HG03039 (cell line): ENCODE results near the gene ITGAE.
"Not testable (repeated sequence)": the region's sequence is repeated elsewhere in the genome, so short reads cannot be mapped to it uniquely, and the experiment has no call there.

Source experiments
- ATAC-seq: cut with Tn5 transposase; IDR thresholded peaks from one replicate; pipeline ENCODE4 v1.9.1; 2021; ENCODE audit warnings: mild to moderate bottlenecking, moderate library complexity; ENCODE audit not compliant: unreplicated experiment

Gene ITGAE

DNA sequence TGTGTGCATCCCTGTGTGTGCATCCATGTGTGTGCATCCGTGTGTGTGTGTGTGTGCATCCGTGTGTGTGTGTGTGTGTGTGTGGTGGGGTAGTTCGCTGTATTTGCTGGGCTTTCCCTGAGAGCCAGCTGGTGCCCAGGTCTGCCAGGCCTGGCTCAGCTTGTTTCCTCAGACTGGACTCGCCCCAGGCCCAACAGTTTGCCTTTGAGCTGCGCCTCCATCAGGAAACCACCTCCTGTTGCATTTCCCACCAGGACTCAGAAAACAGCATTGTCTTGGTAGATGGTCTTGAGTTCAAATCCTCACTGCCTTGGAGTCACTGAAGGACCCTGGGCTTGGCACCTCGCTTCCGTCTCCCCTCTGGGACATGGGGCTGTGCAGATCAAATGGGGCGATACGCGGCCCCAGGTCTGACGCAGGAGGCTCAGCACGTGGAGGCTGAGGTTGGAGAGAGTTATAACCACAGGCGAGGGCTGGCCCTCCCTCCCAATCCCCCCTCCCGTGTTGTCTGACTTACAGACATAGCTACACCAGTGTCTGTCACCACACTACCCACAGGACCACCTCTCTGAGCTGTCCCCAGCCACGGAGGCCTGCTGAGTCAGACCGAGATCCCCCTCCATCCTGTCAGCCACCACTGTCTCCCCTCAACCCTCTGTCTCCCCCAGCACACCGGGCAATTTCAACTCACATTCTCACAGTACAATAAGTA, 4.7 kb downstream of the ITGAE start:
- peak; percentile 54 for ATAC-seq

DNA sequence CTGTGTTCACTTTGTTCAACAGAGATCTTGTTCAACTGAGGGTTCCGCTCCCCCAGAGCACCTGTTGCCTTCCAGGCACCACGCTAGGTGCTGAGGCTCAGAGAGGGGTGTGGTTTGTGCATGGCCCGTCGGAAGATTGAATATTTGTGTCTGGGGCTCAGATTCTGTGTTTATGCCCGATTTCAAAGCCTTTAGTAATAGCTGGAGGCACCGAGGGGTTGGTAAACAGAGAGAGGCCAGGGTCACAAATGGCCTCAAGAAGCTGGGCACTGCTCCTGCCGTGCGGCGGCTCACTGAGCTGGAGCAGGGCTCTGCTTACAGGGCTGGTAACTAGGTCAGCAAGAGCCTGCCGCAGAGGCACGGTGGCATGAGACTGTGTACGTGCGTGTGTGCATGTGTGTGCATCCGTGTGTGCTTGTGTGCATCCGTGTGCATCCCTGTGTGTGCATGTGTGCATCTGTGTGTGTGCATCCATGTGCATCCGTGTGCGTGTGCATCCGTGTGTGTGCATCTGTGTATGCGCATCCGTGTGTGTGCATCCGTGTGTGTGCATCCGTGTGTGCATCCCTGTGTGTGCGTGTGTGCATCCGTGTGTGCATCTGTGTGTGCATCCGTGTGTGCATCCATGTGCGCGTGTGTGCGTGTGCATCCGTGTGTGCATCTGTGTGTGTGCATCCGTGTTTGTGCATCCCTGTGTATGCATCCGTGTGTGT, 5.4 kb downstream of the ITGAE start:
- no peak for ATAC-seq

DNA sequence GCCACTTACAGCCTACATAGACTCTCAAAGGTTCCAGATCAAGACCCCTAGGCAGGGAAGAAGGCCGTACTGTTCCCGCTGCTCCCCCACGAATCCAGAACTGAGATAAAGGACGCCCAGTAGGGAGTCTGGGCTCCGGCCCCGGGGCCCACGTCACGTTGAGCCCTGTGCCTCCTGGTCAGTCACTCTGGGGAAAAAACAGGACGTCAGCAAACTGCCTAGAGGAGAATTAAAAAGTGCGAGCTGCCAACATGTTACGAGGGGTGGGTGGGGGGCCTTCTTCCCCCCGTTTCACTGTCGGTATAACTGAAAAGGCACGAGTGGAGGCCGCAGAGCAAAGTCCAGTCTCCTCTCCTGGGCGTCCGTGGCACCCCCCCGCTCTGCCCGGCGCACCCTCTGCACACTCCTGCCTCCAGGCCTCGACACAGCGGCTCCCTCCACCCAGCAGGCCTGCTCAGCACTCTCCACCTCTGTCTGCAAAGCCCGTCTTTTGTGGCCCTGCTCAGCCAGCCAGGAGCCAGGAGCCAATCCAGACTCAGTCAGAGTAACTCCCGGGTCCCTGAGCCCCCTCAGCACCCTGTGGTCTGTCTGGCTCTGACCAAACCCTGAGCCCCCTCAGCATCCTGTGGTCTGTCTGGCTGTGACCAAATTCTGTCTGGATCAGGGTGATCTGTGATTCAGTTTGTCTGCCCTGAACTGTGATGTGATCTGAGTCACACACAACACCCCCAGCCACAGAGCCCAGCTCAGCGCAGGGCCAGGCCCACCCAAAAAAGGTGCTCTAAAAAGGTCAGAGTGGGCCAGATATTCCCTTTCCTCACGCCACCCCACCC, 6.2 kb downstream of the ITGAE start:
- ATAC-seq, result no peak

DNA sequence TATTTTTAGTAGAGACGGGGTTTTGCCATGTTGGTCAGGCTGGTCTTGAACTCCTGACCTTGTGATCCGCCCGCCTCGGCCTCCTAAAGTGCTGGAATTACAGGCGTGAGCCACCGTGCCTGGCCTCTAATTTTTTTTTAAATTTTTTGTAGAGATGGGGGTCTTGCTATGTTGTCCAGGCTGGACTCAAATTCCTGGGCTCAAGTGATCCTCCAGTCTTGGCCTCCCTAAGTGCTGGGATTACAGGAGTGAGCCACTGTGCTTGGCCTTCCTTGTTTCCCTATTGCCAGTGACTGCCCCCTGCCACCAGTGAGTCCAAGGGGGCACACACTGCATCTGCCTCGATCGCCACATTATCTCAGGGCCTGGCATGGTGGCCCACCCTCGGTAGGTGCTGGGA, 6.8 kb downstream of the ITGAE start:
- ATAC-seq, result not testable (repeated sequence)

DNA sequence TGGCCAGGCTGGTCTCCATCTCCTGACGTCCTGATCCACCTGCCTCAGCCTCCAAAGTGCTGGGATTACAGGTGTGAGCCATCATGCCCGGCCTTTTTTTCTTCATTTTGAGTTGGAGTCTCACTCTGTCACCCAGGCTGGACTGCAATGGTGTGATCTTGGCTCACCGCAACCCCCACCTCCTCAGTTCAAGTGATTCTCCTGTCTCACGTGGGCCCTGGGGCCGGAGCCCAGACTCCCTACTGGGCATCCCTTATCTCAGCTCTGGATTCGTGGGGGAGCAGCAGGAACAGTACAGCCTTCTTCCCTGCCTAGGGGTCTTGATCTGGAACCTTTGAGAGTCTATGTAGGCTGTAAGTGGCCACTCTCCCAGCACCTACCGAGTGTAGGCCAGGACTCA, 7.7 kb downstream of the ITGAE start:
- not testable (repeated sequence) for ATAC-seq

DNA sequence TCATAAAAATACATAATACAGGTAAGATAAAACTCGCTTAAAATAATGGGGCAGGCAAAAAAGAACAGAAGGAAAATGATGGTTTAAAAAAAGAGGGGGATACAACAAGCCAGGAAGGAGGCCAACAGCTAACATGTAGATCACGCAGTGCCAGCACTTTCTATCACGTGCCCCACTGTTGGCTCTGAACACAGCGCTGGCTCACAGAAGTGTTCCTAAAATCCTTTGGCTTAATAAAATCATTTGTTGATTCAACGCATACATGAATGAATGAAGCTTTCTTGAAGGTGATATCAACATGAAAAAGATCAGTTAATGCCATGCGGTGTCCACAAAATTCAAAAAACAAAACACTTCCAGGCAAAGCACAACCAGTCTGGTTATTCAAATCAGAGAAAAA, 8.5 kb downstream of the ITGAE start:
- no peak for ATAC-seq

DNA sequence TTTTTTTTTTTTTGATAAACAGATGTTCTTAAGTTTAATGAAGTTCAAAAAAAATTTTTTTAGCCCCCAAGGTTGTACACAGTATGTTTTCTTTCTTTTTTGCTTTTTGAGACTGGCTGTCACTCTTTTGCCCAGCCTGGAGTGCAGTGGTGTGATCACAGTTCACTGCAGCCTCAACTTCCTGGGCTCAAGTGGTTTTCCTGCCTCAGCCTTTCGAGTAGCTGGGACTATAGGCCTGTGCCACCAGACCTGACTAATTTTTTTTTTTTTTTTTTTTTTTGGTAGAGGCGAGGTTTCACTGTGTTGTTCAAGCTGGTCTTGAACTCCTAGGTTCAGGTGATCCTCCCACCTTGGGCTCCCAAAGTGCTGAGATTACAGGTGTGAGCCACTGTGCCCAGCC, 12.8 kb downstream of the ITGAE start:
- no peak for ATAC-seq

DNA sequence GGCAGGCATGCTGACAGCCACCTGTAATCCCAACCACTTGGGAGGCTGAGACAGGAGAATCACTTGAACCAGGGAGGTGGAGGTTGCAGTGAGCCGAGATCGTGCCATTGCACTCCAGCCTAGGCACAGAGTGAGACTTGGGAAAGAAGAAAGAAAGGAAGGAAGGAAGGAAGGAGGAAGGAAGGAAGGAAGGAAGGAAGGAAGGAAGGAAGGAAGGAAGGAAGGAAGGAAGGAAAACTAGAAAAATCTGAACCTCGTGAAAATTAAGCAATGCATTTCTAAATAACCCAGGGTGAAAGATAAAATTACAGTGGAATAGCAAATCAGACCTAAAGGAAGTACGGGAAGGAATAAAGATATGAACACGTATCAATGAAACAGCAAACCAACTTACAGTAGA, 15.7 kb downstream of the ITGAE start:
- ATAC-seq, result not testable (repeated sequence)

DNA sequence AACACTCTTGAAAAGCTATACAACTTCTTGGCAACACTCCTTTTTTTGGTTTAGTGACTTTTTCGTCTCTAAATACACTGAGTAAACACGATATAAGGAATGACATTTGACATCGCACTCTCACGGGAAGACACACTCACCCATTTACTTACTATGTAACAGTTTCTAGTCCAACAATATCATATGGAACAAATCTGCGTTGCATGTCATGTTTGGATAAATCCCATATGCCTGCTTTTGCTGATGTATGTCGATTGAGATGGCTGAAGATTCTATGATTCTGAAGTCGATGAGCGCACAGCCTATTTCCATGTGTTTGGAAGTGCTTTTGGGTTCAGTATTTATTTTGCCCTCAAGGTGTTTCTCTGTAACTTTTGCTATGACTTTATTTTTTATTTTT, 18.2 kb downstream of the ITGAE start:
- ATAC-seq, result no peak

DNA sequence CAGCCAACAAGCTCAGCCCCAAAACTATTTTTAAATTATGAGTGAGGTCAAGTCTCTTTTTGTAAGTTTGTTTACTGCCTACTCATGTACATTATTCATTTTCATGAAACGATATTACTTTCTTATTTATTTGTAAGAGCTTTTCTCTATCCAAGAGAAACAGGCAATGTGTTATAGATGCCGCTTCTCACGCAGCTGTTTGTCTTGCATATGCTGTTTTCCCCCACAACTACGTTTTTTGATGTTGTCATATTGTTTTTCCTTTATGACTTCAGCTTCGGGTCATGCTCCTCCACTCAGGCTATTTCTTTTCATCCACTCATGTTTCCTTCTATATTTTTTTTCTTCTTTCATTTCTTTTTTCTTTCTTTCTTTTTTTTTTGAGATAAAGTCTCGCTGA, 20.0 kb downstream of the ITGAE start:
- ATAC-seq, result no peak

DNA sequence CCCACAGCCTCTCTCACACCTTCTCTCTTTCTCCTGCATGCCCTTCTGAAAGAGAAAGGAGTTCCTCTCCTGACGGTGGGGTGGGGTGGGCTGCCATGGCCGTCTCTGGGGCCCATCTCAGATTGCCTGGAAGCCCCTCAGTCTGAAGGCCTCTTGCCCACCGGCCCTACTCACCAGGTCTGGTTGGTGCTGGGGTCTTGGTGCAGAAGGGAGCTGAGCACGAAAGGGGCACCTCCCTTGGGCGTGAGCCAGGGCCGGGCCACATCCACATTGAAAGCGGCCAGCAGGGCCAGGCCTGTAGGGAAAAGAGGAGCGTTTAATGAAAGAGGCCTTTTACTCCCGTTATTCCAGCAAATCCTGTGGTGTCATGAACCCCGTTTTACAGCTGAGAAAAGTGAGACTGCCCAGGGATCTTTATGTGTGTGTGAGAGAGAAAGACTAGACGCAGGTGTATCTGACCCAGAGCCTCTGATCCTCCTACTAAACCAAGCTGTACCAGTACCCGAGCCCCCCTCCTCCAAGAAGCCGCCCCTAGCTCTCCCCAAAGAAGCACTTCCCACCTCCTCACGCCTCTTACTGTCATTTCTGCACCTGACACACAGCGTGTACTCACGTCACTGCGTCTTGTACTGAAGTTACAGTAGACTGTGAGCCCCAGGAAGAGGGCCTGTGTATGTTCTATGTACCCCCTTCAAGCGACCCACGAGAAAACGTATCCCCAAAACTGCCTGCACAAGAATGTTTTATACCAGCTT, 23.4 kb downstream of the ITGAE start:
- ATAC-seq, result no peak

DNA sequence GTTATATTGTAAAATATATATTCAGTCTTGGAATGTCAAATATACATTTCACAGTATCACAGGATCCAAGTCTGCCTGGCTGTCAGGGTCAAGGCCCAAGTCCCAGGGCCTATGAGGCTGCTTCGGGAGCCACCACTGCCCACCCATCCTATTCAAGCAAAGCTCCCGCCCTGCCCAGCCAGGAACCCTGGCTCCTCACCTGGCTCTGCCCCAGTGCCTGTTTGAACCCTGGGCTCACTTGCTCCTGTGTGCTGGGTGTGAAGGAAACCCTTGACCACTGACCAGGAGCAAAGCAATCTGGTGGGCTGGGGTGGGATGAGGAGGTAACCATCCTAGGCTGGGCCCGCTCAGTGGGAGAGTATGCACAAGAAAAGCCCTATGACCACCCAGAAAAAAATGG, 27.0 kb downstream of the ITGAE start:
- ATAC-seq, result no peak

DNA sequence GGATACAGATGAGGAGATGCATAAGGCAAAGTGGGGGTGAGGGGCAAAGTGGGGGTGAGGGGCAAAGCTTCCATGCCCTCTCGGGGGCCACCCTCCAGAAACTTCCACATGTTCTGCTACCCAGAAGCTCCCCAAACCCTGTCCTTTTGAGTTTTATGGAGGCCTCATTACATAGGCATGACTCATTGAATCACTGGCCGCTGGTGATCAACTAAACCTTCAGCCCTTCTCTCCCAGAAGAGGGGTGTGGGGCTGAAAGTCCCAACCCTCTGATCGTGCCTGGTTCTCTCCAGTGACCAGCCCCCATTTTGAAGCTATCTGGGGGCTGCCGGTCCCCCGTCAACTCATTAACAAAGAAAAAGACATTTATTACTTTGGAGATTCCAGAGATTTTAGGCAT, 27.5 kb downstream of the ITGAE start:
- ATAC-seq, result no peak

DNA sequence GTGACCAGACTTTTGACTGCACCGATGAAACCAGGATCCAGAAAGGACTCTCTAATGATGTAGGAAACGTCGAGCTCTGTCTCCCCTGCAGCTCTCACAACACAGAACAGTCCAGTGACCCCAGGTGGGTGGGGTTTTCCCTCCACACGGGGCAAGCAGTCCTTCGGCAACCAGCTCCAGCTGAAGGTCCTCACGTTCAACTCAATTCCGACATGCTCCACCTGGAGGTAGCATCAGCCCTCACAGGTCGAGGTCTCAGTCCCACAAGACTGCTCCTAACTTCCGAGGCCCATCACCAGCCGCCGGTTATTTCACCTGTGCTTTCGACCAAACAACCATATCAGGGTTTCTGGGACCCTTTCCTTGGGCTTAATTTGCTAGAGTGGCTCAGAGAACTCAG, 28.2 kb downstream of the ITGAE start:
- no peak for ATAC-seq

DNA sequence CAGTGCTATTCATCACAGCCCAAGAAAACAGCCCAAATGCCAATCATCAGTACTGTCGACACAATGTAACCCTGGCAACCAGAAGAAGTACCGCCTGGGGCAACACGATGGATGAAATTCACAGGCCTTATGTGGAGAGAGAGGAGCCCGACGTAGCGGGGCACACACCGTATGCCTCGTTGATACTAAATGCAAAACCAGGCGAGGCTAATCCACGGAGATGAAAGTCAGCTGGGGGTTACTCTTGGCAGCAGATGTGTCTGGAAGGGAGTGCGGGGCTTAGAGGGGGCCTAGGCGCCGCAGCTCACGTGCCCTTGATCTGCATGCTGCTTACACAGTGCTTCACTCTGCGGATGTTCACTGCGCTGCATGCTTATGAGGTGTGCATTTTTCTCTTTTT, 29.8 kb downstream of the ITGAE start:
- ATAC-seq, result no peak

DNA sequence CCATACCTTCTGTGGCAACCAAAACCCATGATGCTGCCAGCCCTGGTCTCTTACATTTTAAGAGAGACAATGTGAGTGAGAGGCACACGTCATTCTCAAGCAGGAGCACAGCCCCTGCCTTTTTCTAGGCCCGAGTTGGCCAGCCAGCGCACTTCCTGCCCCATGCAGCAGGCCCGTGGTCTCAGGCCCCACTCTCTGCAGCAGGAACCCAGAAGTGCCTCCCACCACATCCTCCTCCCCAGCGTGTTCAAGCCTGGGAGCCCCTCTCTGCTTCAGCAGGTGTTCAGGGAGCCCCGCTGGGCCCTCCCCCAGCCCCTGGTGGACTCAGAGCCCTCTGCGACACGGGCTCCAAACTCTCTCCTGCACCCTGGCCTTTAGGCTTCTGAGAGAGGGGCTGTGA, 30.5 kb downstream of the ITGAE start:
- ATAC-seq, result no peak

DNA sequence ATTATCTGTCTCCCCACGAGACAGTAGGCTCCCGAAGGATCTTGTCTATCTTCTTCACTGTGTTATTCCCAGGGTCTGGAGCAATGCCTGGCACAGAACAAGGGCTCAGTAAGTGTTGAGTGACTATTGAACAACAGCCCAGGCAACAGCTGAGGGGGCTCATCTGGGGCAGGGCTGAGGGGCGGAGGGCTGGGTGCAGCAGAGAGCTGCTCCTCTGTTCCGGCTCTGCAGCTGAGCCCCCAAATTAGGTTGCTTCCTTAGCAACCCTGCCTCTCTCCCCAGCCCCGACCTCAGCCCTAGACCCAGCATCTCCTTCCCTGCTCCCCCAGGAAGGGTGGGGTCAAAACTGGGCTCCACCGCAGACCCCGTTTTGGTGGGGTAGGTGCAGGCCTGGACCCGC, 32.2 kb downstream of the ITGAE start:
- no peak for ATAC-seq

DNA sequence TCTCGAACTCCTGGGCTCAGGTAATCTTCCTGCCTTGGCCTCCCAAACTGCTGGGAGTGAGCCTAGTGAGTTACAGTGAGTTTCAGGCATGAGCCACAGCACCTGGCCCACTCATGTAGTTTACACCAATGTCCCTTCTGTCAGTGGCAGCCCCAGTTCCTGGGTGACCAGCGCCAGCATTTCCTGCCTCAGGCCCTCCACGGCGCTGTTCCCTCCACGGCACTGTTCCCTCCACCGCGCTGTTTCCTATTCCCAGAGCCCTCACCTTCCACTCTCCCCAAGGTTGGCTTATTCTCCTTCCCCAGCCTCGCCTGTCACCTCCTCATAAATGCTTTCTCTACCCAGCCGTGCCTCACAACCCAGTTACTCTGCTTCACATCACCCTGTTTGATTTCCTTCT, 32.6 kb downstream of the ITGAE start:
- ATAC-seq, result no peak

DNA sequence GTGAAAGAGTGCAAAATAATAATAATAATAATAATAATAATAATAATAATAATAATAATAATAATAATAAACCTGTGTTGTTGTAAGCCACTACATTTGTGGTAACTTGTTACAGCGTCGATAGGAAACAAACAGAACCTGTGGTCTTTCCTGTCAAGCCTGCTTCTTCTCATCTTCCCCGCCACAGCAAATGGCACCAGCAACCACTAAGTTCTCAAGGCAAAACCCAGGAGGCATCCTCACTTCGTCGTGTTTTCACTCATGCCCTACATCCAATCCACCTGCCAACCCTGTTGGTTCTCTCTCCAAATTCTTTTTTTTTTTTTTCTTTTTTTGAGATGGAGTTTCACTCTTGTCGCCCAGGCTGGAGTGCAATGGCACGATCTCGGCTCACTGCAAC, 34.2 kb downstream of the ITGAE start:
- ATAC-seq, result no peak

DNA sequence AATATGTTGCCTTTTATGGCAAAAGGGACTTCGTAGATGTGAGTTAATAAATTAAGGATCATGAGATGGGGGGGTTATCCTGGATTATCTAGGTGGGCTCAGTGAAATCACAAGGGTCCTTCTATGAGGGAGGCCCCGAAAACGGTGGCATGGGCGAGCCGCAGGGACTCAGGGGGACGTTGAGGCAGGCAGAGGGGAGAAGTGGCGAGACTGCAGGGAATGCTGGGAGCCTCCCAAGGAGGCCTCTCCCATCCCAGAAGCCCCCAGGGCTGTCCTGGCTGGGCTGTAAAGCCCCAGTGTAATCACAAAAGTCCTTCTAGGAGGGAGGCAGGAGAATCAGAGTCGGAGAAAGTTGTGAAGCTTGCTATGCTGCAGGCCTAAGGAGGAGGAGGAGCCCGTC, 35.0 kb downstream of the ITGAE start:
- ATAC-seq, result no peak

DNA sequence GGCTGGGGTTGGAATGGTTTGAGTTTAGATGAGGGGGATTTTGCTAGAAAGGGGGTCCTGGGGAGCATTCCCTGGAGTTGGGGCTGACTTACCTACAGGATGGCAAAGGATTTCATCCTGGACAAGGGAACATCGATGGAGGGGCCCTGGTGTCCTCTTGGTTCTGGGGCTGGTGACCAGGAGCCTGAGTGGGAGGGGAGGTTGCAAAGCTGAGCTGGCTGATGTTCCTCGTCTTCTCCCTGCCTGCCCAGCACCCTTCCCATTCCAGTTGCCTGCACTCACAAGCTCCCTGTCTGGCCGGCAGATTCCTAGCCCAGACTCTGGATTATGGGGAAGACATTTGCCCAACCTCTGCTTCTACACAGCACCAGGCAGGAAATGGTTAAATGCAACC, 37.2 kb downstream of the ITGAE start:
- no peak for ATAC-seq
